Caki2 (cell line): Measurements from ENCODE around the gene RASL11A. TPM values are rescaled to one million over a fixed set of nuclear protein-coding genes. Genes with fewer than 3 reads are reported as not detected.
"Not testable (repeated sequence)": the region's sequence is repeated elsewhere in the genome, so short reads cannot be mapped to it uniquely, and the experiment has no call there.

Experiments used
- DNase-seq: peaks from one replicate; pipeline ENCODE4 v3.0.0-alpha.2; 2015; ENCODE audit warnings: low read depth
- in situ Hi-C: cut with HindIII; loops from 2 replicates; pipeline ENCODE4 v1.10.0; 2016; ENCODE audit warnings: low sequenced_read_pairs, low pct_unique_long_range_greater_than_20kb, mixed read lengths
- total RNA-seq: library from RNA; depleted of rRNA; stranded (reverse); fragments of >200 nt; shearing (Covaris generic); gene quantifications from 2 replicates; pipeline ENCODE4 v1.2.3, GENCODE V29; 2014; ENCODE audit warnings: low replicate concordance

RASL11A gene
- total RNA-seq, 1 experiment from 2014 or later: 44.7 TPM

DNA sequence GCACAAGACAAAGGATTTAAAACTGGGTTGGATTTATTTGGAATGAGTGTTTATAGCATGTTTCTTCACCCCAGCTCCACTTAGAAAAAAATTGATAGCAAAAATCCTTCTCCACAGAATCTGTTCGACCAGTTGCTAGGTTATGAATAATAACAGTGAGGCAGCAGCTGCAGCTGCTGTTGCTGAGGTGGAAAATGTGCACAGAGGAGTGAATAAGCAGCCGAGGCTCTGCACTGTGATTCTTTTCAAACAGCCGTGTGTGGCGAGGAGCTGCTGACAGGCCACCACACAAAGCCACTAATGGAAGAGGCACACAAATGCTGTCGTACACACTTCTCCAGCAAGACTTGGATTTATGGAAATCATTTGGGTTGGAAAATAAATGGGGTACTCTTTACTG, 6.4 kb upstream of the RASL11A start:
- no peak for DNase-seq
- in situ Hi-C loops: no loop called here

- in situ Hi-C loops: no loop called here
These were observed 6.0 kb upstream of the RASL11A start for GRCh38 chr13:27264648-27265047.

GRCh38 chr13:27266917-27267316, 3.7 kb upstream of the RASL11A start:
- in situ Hi-C loops: no loop called here
- DNase-seq: no peak

More at GRCh38 chr13:27264648-27265047, 6.0 kb upstream of the RASL11A start:
- no peak for DNase-seq

DNA sequence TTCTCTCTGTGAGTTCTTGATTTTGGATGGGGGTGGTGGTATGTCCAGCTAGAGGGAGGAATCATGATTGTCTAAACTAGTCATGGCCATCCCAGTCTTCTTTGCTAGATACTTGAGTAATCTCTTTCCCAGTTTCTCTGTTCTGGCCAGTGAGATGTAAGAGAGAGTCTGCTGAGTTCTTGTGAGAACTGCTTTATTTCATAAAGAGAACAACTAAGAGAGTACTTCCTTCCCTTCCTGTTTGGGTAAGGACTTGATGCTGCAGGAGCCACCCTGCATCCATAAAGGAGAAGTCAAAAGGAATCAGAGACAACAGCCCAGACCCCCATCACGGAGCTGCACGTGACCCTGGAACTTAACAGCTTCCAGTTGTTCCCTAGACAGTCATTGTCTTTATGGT, 3.0 kb upstream of the RASL11A start:
- DNase-seq: no peak
- in situ Hi-C loops: no loop called here

DNA sequence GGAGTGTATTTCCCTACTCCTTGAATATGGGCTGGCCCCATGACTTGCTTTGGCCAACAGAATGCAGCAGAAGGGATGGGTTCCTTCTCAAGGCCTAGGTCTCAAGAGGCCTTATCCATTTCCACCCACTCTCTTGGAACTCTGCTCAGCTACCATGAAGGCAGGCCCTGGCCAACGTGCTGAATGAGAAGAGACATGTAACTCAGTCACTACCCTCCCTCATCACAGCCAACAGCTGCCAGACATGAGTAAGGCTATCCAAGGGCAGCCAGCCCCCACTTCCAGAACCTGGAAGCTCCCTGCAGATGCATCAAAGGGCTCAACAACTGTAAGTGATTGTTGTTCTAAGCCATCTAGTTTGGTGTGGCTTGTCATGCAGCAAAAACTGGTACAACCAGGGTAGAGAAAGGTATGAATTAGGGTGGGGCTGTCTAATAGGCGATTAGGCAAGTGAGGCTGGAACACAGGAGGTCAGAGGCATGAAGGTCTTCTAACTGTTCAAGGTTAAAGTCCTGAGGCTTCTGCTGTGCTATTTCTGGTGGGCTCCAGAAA, 1.4 kb upstream of the RASL11A start:
- no peak for DNase-seq
- in situ Hi-C loops: no loop called here

DNA sequence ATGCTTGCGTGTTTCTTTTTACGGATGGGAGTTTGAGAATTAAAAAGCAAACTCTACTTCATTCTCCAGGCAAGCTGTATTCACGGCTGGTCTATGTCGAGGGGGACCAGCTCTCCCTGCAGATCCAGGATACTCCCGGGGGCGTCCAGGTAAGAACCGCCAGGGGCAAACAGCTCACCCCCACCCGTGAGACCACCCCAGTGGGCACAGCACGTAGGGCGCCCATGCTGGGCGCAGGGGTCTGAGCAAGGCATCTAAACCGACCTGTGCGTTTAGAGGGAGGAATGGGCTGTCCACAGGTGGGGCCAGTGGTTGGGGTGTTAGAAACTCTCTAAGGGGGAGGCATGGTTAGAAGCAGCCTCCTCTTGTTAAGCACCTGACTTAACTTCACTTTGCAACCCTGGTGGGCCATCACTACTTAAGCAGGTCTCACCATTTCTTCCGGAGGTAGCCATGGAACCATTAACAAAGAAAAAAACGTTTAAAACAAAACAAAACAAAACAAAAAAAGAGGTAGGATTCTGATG, 1.0 kb downstream of the RASL11A start:
- in situ Hi-C loops: no loop called here
- no peak for DNase-seq

DNA sequence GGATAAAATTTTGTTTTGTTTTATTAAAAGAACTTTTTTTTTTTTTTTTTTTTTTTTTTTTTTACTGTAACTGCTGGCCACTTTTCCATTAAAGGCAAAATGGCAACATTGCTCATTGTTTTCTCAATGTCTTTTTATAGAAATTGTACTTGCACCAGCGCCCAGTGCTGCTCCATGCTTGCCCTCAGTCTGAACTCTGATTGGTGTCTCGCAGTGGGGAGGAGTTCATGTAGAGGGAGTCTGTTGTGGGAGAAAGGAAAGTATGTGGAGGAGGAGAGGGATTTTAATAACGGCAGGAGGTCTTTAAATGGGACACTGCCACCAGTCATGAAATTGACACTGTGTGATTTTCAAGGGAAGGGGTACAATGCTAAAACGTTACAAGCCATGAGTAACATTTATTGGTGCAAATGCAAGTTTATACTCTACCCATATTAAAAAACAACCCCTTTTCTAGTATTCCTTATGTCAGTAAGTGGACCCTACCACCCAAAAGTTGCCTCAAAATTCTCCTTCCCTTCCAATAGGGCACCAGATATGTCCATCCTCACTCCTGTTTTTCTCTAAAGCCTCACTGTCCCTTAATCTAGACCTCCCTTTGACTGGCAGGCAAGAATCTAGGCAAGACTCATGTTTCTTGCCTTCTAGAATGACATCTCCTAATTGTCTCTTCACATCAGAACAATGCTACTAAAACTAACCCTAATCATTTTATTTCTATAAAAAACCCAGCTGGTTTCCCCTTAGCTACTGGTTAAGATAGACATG, 3.2 kb downstream of the RASL11A start:
- in situ Hi-C loops: no loop called here
- DNase-seq: peak; percentile 57

GRCh38 chr13:27274631-27275030, 4.0 kb downstream of the RASL11A start:
- in situ Hi-C loops: no loop called here
- DNase-seq: no peak

DNA sequence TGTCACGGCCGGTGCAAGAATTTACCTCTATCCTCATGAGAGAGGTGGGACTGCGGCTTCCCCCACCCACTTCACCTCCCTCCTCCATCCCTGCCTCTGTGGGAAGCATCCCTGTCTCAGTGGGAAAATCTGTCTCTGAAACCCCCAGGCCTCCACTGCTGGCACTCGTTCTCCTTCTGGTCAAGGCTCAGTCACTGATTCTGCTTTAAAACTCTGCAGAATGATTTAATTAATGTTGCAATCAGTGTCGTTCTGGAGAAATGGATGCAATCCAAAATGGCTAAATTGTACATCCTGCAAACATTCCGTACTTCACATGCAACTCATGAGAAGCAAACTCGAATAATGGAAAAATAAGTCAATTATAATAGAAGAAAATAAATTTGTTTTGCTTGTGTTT, 5.6 kb downstream of the RASL11A start:
- no peak for DNase-seq
- in situ Hi-C loops: no loop called here

- DNase-seq: no peak
- in situ Hi-C loops: no loop called here
These were observed 8.9 kb downstream of the RASL11A start for GRCh38 chr13:27279506-27279905.

GRCh38 chr13:27280009-27280656, 9.5 kb downstream of the RASL11A start:
- no peak for DNase-seq
- in situ Hi-C loops: no loop called here

DNA sequence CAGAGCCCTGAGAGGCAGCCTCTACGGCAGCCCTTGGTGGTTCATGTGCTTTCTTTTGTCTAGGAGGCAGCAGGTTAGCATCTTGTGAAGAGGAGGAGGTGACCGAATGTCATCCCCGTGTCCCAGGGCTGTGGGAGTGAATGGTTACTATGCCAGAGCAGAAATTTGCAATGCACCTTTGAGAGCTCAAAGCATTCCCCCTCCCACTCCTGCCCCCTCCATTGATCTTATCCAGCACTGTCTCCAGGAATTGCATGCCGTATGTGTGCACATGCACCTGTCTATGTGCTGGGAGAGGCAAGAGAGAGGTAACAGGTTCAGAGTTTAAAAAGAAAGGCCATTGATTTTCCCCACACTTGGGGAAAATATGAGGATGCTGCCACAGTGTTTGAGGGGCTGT, 10.2 kb downstream of the RASL11A start:
- DNase-seq: no peak
- in situ Hi-C loops: no loop called here

DNA sequence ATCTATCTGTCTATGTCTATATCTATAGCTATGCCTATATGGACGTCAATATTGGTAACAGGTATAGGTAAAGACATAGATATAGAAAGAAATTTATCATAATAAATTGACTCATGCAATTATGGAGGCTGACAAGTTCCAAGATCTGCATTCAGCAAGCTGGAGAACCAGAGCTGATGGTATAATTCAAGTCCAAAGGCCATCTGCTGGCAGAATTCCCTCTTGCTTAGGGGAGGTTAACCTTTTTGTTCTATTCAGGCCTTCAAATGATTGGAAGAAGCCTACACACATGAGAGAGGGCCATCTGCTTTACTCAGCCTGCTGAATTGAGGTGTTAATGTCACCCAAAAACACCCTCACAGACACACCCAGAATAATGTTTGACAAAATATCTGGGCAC, 10.8 kb downstream of the RASL11A start:
- no peak for DNase-seq
- in situ Hi-C loops: no loop called here

GRCh38 chr13:27283906-27284493, 13.4 kb downstream of the RASL11A start:
- DNase-seq: peak; percentile 33
- in situ Hi-C loops: no loop called here

DNA sequence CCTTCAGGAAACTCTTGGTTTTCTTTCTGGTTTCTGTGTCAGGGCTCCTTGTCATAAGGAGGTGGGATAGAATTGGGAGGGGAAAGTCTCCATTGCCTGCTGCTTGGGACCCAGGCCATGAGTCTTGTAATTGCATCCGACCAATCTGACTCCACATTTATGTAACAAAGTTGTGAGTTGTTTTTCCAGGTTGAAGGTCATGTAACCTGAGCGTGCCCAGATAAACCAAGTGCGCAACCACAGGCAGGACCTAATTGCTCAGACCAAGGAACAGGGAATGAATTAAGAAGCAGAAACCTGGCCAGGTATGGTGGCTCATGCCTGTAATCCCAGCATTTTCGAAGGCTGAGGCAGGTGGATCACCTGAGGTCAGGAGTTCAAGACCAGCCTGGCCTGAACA, 17.8 kb downstream of the RASL11A start:
- DNase-seq: no peak
- in situ Hi-C loops: no loop called here

GRCh38 chr13:27289011-27289665, 18.5 kb downstream of the RASL11A start:
- DNase-seq: peak; percentile 65
- in situ Hi-C loops: no loop called here

- DNase-seq: no peak
These were observed 20.1 kb downstream of the RASL11A start for GRCh38 chr13:27290715-27291114.

GRCh38 chr13:27291967-27292366, 21.3 kb downstream of the RASL11A start:
- DNase-seq, in situ Hi-C loops: not testable (repeated sequence)

More at GRCh38 chr13:27290715-27291114, 20.1 kb downstream of the RASL11A start:
- in situ Hi-C loops: no loop called here
